Kidney capillary endothelial cell (primary cell): Measurements from ENCODE around the gene PRR15.

ENCODE experiments used
- DNase-seq: peaks from one replicate; pipeline ENCODE4 v3.0.0-alpha.2; 2018; ENCODE audit warnings: low spot score

The PRR15 gene

DNA sequence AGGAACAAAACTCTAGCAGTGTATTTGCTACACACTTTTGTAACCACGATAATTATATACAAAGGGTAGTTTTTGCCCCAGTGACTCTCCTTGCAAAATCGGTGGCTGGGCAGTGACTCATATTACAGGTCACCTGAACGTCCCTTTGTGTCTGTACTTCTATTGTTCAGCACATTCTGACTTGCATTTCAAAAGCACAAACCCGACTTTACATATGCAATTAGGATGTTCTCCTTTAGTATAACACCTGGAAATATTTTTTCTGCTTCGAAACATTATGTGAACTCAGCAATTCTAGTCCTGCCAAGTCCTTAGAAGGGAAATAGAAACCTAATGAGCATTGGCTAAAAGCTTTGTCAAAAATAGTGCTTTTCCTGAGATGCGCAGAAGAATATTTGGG lies 6.0 kb downstream of the PRR15 start:
- DNase-seq: no peak

DNA sequence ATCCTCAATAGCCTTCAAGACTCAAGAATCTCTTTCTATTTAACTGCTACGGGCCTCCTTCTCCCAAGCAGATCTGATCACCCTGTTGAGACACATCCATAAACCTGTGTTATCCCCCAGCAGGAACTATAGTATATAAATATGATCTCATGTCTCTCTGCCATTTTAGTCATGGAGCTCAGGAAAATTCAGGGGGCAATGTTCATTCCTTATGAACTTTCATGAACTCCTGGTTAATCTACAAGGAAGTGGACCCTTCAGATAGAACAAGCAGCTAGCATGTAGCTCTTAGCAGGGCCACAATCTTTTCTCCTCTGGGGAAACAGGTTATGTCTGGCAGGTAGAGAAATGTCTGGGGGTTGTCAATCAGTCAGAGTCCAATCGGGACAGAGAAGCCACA lies 8.9 kb downstream of the PRR15 start:
- DNase-seq: no peak

DNA sequence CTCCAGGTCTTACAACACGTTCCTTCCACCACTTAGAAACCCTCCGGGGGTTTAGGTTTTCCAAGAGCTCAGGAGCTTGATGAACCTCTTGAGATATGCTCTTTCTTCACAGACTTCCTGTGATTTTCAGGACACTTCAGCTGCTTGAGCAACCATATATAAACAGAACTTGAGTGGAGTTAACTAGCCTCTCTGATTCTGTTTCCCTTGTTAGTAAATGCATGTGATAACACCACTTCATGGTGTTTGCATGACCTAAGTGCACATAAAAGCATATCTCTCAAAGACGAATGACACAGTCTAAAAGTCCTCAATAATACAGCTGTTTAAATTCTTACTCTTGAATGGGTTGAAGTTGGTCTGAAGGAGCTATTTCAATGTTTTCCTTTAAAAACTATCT lies 9.9 kb downstream of the PRR15 start:
- no peak for DNase-seq

DNA sequence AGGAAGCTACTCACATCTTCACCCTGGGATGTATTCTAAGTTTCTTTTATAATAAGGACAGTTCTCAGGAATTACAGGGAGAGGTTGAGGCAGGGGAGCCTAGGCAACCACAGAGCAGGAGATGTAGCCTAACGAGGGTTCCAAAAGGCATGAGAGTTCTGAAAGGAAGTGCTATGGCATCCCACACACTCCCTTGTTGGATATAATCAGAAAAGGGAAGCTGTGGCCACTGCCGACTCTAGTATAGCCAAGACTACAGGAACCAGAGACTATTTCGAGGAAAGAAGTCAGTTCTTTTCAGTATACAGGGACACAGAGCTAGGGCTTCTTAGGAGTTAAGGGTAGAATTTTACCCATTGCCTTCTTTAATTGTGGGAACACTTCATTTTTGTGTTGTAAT lies 11.0 kb downstream of the PRR15 start:
- no peak for DNase-seq

DNA sequence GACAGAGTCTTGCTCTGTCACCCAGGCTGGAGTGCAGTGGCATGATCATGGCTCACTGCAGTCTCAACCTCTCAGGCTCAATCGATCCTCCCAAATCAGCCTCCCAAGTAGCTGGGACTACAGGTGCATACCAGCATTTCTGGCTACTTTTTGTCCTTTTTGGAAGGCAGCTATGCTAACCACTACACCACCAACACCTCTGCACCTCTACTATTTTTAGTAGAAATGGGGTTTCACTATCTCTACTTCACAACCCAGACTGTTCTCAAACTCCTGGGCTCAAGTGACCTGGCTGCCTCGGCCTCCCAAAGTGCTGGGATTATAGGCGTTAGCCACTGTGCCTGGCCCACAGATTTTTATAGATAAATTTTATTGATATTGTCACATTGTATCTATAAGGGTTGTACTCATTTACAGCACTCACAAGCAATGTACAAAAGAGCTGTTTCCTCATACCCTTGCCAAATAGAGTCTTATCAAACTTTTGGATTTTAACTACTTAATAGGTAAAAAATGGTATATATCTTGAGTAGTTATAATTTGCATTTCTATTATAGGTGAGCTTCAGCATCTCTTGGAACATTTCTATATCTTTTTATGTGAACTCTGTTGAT lies 23.7 kb downstream of the PRR15 start:
- no peak for DNase-seq

DNA sequence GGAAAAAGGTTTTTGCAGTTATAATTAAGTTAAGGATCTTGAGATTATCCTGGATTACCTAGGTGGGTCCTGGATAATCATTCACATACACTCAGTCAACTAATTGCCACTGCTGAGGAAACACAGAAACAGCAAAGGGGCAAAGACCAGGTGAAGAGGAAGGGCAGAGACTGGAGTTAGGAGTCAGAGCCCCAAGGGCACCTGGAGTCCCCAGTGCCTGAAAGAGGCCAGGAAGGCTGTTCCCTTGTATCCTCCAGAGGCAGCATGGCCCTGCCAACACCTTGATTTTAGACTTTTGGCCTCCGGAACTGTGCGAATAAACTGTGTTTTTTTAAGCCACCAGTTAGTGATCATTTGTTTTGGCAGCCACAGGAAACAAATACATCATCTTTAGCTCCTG lies 24.6 kb downstream of the PRR15 start:
- no peak for DNase-seq

DNA sequence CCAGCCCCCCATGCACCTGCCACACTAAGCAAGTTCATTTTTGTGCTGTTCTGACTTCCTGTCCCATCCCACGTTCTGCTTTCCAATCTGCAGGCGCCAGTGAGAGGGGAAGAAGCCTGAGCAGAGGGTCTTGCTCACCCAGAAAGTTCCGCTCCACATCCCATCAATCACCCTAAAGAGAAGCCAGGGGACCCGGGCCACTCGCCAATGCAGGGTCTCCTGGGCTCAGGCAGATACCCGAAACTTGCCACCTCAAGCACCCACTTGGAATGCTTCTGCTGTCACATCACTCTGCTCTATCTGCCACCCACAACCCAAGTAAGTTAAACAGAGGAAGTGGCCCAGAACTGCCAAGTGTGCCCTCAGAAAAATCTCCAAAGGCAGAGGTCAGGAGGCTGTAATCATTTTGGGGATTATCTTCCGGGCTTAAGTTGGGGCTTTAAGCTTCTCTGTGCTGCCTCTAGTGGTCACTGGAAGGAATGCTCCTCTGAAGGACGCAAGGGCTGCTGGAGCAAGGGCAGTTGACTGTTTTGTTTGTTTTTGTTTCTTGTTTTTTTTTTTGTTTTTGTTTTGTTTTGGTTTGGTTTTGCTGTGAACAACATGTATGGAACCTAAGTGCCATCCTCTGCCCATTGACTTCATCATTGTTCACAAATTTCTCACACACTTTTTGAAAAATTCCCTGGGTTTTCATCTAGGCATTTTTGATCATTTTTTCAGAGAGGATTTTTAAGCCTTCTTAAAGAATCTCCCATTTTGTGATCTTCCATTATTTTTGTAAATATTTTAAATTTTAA lies 25.5 kb downstream of the PRR15 start:
- DNase-seq: peak; percentile 13

DNA sequence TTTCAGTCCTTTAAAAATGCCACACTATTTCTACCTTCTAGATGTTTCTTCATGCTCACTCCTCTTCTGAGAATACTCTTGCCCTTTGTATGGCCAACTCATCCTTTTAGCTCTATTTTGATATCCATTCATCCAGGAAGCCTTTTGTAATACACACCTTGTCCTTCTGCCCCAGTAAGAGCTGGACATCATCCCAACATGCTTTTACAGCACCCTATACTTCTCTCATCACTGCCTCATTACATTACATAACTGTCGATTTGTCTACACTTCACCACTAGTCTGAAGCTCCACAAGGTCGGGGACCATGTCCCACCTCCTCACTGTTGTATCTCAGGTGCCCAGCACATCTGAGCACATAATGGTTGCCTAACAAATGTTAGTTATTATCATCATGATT lies 29.2 kb downstream of the PRR15 start:
- DNase-seq: no peak

DNA sequence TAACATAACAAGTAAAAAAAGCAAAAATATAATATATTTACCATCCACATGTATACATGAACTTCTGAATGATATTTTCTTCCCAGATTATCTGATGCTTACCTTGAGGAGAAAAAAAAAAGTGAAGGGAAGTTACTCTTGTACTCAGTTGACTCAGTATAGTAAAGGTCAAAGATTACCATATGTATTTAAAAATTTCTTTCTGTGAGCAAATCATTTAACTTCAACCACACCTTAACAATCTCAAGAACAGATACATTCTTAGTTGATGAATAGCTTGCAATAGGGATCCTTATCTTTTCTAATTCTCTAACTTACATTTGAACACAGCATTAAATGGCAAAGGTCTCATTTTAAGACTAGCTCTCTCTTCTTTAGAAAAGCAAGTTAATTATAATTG lies 29.8 kb downstream of the PRR15 start:
- DNase-seq: no peak

DNA sequence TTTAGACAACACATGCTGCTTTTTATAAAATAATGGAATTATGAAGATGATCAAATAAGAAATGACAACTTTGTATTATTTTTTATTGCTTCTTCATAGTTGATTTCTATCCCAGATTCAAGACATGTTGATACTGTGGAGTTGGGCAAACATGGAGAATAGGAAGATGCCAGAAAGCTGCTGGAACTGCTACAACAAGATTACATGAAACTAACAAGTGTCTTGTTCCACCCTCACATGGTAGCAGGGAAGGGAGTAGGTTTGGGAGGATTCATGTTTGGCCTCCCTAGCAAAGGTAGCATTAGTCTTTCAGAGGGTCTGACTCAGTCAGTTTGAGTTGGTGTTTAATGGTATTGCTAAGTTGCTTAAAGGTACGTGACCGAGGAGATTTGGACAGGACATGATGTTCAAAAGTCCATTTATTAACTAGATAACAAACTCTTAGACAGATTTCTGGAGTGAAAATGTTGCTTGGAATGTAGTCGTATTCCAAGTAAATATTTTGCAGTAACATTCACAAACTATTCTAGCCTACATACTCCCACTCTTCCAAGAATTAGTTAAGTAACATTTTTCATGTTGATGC lies 33.1 kb downstream of the PRR15 start:
- DNase-seq: no peak

DNA sequence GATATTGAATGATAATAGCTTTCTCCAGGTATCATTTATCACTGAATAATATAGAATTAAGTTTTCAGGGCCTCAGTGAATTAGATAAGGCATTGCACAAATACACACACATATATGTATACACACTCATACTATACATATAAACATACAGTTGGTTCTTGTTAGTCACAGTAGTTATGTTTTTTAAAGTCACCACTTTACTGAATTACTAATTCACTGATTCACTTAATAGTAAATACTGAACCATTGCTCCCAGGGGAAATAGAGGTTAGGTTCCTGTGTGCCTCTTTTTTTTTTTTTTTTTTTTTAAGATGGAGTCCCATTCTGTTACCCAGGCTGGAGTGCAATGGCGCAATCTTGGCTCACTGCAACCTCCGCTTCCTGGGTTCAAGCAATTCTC lies 33.6 kb downstream of the PRR15 start:
- no peak for DNase-seq

DNA sequence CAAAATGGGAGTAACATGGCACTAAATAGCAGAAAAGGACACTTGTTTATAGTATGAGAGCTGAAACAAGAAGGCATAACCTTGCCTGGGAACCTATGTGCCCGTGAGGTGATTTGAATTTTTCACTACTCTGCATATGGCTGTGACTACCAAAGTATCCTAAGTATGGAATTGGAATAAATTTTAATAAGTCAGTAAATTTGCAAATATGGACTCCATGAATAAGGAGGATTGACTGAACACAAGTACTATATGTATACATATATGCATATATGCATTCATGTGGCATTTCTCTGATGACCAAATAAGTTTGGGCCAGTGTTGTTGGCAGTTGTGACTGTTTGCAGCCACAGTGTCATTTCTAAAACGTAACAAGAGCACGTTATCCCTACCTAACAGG lies 34.5 kb downstream of the PRR15 start:
- DNase-seq: no peak

DNA sequence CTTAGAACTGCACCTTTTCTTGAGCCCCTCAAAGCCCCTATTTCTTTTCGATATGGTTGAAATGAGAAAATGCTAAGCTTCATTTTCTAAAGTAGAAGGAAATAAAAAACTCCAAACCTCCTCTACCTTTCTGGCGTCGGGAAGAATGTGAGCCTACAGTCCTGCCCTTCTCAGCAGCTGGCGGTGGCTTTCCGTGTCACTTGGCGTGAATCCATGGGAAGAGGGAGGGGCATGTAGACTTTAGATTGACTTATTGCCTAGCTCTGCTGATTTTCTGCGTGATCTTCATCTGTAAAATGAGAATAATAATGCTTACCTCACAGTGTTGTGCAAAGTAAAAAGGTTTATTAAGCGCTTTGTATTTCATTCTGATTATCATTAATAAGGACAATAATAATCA lies 35.0 kb downstream of the PRR15 start:
- DNase-seq: no peak

DNA sequence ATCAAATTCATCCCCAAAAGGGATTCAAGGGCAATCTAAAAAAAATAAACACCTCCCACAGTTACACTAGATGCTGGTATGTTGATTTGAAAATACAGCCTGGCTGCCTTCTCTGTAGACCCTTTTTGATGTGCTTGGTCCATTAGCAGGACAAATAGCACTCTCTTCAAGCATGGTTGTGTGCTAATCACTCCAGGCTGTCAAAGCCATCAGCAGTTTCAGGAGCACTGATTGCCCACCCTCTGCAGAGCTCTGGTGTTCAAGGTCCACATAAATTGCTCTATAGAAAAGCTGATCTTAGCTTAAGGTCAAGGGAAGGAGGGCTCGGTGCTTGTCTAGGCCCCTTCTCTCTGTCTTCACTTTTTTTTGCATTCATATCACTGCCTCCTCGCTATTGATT lies 35.4 kb downstream of the PRR15 start:
- no peak for DNase-seq

DNA sequence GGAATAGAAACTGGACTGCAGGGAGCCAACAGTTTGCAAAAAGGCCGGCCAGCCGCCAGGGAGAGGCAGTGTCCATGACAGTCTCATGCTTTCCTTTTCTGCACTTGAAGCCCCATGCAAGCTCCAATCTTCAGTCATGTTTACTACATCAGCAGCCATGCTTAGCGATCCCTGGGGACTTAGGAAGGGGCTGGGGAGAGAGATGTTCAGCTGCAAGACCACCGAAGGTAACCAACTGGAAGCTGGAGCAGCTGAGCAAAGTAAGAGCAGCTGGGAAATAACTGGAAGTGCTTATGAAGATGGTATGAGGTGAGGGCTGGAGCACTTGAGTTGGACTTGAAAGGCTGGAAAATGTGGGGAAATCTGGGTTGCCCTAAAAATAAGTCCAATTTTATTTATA lies 37.0 kb downstream of the PRR15 start:
- DNase-seq: no peak

DNA sequence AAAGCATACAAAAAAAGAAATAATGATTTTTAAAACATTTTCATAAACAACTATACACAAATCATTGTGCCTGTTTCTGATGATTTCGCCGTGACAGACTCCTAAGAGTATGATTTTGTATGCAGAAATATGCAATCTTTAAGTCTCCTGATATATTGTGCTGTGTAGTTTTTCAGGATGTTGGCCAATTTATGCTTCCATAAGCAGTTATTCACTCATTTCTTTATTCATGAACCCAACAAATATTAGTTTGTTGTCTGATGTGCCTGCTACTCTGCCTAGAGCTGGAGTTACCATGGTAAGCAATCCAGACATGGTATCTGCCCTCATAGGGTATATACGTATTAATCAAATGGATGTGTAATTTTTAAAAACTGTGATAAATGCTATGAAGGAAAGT lies 40.4 kb downstream of the PRR15 start:
- DNase-seq: no peak

DNA sequence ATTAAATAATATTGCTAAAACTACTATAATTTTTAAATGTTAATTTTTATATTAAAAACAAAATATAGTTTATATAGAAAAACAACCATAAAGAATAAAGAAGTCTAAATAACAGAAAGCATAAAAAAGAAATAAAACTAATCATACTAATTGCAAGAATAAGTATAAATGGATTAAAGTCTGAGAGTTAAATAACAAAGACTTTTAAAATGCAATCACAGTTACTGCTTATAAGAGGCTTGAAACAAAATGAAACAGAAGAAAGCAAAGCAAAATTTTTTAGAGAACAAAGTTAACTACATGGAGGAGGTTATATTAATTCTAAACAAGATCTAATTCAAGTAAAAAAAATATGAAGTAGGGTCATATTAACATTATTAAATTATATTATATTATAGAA lies 41.1 kb downstream of the PRR15 start:
- no peak for DNase-seq

DNA sequence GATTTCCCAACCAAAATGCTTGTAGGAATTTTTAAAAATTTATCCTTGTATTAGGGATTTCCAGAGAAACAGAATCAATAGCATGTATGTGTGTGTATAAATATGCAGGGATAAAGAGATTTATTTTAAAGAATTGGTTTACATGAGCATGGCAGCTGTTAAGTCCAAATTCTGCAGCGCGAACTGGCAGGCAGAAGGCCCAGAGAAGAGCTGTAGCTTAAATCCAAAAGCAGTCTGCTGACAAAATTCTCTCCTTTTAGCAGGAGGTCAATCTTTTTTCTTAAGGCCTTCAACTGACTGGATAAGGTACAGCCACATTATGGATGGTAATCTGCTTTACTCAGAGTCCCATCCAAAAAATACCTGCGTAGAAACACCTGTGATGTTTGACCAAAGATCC lies 42.0 kb downstream of the PRR15 start:
- no peak for DNase-seq

DNA sequence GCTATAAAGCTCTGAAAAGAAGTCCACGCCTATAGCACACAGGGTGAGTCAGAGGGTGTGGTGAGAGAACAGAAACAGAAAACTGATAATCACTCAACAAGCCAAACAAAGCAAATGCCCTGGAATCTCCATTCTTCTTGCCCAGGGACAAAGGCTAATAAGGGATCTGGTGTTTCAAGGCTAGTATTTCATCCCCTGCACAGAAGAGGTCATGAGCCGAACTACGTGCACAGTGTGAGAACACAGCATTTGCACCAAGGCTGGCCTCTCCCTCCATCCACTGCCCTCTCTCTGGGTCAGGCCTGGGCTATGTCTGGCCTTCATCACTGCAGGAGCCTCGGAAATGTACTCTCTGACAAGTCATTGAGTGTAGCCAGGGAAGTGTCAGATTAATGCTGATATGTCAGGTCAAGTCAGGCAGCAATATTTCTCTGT lies 42.7 kb downstream of the PRR15 start:
- DNase-seq: no peak

DNA sequence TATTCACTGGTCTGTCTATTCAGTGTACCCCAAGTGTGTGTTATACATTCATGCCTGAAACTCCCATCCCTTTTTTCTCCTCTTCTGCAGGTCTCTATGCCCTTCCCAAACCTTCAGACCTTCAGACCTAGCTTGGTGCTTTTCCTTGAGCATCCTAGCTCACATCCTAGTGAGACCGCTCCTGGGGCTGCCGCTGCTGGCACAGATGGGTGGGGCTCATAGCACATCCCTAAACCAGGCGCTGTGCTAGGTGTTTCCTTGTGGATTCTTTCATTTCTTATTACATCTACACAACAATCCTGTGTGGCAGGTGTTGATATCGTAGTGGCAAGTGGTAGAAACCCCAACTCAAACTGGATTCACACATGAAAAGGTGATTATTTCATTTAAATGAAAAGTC lies 43.2 kb downstream of the PRR15 start:
- no peak for DNase-seq

DNA sequence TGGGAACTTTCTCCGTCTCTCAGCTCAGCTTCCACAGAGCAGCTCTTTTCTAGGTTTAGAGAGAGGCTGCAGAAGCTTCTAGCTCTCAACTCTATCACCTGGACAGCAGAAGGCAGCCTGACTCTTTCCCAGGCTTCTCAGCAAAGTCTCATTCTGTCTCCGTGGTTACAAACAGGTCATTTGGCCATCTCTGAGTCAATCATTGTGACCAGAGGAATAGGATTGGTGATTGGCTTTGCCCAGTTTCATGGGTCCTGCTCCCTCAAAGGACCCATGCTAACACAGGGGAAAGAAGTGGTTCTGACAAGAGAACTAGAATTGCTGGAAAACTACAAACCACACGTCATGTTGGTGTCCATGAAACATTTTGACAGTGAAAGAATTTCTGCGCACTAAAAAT lies 43.6 kb downstream of the PRR15 start:
- no peak for DNase-seq

DNA sequence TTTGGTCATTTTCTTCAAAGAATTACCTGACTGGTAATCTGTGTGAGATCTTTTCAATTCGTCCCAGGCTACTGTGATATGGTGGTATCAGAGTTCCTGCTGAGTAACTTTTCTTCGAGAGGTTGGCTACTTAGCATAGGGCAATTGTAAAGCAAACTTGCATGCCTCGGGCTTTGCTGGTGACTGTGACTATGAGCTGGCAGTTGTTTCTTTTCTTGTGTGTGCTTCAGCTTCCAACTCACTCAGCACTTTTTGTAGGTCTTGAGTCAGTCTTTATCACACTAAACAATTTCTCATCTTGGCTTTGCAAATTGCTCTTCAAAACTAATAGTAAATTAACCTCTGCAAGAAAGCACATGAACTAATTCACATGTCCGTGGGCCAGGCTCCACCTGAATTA lies 44.3 kb downstream of the PRR15 start:
- no peak for DNase-seq

DNA sequence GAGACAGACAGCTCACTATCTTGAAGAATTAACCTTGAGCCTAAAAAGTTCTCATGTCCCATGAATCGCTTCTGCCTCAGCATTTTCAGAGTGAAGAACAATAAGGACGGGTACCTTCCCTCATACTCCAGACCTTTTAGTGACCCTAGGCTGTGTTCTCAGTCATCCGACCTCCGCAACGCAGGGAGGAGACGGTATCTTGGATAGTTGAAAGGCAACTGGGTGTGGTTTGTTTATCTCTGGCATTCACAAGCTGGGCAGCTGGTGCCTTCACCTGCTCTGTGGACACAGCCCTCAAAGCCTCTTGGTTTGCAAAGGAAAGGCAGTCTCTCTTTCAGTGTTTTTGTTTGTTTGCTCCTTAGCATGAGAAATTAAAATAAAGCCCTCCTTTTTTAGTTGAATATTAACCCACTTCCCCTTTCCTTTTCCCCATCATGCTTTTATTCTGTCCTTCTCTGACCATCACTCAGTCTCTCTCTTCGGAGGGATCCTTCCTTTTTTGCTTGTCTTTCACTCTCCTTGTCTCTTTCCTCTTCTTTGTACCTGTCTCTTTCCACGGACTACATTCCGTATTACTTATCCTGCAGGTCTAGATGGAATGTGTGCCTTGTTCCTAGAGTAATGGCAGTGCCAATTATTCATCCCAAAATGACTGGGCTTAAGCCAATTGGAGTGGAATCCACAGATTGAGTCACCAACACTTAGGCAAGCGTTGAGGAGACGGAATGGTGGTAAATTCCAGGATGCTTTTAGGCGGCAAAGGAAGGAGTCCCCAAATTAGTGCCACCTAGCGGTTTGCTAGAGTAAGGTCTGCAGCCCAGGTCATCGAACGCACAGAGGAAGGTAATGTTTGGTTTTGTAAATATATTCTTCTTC lies 45.8 kb downstream of the PRR15 start:
- peak; percentile 15 for DNase-seq
